T-helper 22 cell (primary cell): ENCODE data around the gene HTRA3.

Experiments used
- DNase-seq: peaks from one replicate; pipeline ENCODE4 v3.0.0-alpha.2; 2020; ENCODE audit warnings: low read depth

The HTRA3 gene

DNA sequence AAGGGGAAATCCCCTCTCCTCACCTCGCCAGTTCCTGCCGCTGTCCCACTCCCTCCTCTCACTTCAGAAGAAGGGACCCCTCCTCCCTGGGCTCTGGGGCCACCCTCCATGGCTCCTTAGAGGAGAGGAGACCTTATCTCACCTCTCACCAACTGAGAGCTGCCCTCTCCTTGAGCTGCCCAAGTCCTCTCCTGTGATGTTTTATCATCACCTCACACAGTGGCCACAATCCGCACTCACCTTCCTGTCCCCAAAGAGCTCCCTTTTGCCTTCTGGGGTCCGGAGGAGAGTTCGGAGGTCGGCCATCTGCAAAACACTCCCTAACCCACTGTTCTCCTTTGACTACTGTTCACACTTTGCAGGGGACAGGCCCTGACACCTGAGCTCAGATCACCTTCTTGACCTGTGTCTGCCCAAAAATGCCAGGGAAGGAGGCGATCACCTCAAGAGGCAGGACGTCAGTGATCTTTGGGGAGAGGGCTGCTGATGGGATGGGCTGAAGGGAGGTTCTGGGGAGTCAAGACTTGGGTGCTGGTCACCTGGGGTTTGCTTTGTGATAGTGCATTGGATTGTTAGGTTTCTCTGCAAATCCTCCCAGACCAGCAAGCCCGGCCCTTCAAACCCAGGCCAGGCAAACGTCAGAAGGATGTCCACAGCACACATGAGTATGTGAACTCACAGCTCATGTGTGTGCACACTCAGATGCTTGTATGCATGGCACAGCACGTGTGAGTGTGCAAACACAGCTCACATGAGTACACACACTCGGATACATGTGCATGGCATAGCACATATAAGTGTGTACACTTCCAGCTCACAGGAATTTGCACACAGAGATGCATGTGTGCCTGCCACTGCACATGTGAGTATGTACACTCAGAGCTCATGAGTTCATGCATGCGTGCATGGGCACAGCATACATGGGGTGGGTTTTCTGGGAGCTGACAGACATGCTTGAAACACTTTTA lies 41.8 kb downstream of the HTRA3 start:
- DNase-seq: no peak

- no peak for DNase-seq
Observed at GRCh38 chr4:8312069-8312445, 42.5 kb downstream of the HTRA3 start.

GRCh38 chr4:8312976-8313375 lies 43.4 kb downstream of the HTRA3 start:
- DNase-seq: no peak

- no peak for DNase-seq
Observed at GRCh38 chr4:8314691-8315255, 45.2 kb downstream of the HTRA3 start.

DNA sequence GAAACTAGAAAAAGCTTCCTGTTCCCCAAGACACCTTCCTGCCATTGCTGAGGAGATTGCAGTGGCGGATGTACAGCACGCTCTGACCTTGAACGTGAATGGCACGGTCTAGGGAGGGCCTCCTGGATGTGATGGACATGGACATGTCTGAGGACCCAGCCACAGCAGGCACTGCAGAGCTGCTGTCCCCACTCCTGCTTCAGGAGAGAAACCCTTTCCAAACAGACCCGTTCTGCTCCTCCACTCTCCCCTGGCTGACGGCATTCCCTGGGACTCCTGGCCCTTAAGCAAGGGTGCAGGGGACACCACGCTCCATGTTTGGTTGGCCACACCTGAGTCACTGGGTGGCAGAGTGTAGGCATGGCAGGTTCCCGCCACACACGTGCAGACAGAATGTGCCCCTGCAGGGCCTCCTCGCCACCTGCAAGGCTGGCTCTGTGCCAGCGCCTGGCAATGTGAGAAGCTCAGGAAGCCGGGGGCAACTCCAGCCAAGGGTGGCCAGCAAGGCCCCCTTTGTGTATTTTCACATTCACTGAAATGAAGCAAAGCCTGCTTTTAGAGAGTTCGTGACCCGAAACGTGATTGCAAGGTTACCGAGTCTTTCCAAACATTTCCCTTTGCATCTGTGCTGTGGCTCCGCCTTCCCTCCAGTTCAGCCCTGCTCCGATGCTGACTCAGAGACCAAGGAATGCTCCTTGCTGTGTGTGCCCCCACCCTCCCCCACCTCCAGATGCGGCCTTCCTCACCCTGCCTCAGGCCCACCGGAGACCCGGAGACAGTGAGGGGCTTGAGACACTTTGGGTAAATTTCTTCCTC lies 46.1 kb downstream of the HTRA3 start:
- DNase-seq: no peak

DNA sequence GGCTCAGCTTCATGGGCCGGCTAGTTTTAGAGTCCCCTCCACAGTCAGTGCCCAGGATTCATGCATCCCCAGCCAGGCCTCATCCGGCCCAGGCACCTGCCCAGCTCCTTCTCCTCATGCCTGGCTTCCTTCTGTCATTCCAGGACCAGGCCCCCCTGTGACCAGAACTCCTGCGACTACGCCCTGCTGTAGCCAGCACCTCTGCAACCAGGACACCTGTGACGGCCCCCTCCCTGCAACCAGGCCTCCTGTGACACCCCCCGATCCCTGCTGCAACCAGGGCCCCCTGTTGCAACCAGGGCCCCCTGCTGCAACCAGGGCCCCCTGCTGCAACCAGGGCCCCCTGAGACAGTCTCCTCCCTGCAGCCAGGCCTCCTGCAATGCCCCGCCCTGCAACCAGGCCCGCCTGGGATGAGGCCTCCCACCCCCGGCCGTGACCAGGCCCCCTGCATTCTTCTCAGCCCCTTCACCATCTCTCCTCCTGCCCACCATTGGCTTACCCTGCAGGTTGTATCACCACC lies 46.8 kb downstream of the HTRA3 start:
- no peak for DNase-seq

- no peak for DNase-seq
Observed at GRCh38 chr4:8316911-8317351, 47.4 kb downstream of the HTRA3 start.

GRCh38 chr4:8317474-8317873 lies 47.9 kb downstream of the HTRA3 start:
- no peak for DNase-seq

DNA sequence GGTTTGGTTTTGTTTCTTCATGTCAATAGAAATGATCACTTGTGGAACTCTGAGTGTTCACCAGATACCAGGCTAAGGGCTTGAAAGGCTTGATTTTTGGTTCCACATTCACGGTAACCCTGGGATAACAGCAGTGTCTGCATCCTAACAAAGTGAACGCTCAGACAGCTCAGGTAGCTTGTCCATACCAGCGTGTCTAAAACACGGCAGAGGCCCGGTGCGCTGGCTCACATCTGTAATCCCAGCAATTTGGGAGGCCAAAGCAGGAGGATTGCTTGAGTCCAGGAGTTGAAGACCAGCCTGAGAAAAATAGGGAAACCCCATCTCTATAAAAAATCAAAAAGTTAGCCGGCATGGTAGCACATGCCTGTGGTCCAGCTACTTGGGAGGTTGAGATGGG lies 49.0 kb downstream of the HTRA3 start:
- no peak for DNase-seq

DNA sequence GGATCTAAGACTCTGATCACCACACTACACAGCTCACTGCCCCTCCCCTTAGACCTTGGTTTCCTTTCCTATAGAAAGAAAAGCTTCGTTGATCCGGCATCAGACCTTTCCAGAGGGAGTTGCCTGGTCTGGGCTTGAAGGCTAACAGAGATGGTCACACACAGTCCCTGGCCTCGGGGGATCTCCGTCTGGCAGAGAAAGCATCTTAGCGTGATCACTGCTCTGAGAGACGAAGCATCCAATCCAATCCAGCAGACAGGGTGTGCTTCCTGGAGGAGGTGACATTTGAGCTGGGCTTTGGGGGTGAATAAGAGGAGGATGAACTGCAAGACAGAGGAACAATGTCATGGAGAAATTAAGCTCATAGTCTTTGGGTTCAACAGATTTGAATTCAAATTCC lies 49.5 kb downstream of the HTRA3 start:
- DNase-seq: no peak

GRCh38 chr4:8319731-8320385 lies 50.3 kb downstream of the HTRA3 start:
- DNase-seq: no peak

- DNase-seq: no peak
Observed at GRCh38 chr4:8320386-8320750, 50.8 kb downstream of the HTRA3 start.

DNA sequence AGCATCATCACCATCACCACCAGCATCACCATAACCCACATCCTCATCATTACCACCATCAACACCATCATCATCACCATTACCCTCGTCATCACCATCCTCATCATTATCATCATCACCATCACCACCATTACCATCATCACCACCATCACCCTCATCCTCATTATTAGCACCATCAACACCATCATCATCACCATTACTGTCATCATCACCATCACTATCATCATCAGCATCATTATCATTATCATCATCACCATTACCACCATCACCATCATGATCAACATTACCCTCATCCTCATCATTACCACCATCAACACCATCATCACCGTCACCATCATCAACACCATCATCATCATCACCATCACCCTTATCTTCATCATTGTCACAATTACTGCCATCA lies 51.7 kb downstream of the HTRA3 start:
- DNase-seq: no peak

GRCh38 chr4:8321771-8322170 lies 52.2 kb downstream of the HTRA3 start:
- DNase-seq: no peak

GRCh38 chr4:8322794-8323704 lies 53.5 kb downstream of the HTRA3 start:
- no peak for DNase-seq

DNA sequence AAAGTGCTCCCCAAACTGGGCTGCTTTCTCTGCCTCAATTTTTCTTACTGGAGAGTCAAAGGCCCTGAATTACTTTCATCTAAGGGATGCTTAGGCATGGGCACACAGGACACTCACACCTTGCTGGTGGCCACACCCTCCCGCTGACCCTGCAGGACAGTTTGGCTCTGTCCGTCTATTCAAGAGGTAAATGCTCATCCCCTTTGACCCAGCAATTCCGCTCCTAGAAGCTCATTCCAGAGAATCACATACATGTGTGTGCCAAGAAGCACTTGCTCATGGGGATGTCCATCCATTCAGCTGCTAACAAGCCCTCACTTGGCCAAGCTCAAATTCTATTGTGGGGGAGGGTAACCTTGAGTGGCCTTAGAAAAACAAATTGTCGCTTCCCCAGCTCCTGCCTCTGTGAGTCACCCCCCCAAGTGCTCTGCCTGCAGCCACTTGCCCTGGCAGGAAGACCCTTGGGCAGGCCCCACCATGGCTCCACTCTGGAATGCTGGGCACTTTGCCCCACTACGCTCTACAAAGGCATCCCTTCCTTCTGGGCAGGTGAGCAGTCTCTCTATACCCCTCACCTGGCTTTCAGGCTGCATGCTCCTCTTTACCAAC lies 54.5 kb downstream of the HTRA3 start:
- no peak for DNase-seq

DNA sequence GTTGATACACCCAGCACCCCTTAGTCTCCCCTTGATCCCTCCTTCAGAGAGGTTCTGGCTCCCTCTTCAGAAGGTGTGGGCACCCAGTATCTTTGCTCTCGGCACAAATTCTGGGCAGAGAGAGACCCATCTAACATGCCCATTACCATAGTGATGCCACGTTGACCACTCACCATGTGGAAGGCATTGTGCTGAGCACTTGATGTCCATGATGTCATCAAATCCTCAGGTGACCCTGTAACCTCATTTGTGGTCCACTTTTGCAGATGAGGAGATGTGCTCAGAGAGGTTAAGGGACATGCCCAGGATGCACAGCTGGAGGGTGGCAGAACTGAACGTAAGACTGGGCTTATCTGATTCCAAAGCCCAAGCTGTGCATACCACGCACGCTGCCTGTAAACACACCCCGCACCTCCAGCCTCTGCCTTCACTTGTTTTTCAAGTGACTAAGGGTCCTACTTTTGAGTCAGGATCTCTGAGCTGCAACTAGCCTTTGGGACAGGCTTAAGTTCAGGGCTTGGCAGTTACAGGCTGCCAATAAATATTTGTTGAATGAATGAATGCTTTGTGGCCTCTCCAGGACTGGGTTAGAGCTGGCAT lies 55.2 kb downstream of the HTRA3 start:
- DNase-seq: no peak

DNA sequence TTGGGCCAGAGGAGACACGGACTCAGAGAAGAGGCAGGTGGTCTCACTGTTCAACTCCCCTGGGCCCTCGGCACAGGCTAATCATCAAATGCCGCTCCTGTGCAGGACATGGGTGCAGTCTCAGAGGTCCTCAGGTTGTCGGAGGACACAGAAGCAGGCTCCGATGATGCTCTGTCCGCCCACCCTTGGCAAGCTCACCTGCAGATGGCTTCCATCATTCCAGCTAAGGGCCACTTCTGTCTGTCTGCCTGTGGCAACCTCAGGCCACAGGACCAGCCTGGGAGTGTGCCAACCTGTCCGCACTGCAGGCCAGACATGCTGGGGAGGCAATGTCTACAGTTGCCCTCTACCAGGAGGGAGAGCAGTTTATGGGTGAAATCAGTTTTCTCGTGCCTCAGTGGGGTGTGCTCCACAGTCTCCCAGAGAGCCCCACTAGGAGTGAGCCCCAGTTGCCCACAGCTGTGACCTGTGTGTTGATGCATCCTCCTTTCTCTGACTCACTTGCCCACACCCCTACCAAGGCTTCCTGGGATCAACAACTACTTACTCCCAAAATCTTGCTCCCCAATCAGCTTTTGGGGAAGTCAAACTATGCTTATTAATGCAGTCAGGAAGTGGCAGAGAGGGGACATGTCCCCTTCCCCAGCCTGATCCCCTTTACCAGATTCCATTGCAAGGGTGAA lies 55.9 kb downstream of the HTRA3 start:
- DNase-seq: no peak

DNA sequence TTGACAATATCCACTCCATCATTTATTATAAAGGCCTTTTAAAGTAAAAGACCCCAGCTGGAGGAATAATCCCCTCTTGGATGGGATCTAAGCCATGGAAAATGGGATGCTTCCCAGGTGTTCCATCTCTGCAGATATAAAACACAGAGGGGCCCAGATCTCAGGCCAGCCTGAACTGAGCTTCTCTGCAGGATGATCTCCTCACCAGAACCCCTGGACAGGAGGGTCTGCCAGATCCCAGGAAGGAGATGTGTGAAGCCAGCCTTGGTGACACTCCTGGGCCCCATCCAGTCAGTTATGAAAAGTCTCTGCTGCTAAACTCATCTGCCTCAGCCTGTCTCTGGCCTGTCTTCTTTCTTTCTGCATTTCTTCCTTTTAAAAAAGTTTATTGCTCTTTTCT lies 56.7 kb downstream of the HTRA3 start:
- no peak for DNase-seq

- DNase-seq: no peak
Observed at GRCh38 chr4:8328456-8328855, 58.9 kb downstream of the HTRA3 start.
